ENCODE measurements around the gene AMBP.

DNA sequence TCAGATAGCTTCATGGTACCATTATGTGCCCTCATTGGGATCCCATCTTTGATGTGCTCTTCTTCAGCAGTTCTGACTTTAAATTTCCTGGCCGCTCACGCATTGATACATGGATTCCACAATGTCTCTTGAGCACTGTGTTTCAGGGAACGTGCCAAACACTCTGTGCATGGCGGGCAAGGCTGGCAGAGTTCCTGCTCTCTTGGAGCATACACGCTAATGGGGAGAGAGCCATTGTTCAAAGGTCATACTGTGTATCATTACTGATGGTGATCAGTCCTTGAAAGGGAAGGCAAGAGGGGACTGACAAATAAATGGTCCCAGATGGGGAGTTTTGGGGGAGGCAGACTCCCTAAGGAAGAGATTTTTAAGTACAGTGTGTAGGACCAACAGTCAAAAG is 52.3 kb downstream of the AMBP start:
- TF ChIP-seq, protein P1, sequence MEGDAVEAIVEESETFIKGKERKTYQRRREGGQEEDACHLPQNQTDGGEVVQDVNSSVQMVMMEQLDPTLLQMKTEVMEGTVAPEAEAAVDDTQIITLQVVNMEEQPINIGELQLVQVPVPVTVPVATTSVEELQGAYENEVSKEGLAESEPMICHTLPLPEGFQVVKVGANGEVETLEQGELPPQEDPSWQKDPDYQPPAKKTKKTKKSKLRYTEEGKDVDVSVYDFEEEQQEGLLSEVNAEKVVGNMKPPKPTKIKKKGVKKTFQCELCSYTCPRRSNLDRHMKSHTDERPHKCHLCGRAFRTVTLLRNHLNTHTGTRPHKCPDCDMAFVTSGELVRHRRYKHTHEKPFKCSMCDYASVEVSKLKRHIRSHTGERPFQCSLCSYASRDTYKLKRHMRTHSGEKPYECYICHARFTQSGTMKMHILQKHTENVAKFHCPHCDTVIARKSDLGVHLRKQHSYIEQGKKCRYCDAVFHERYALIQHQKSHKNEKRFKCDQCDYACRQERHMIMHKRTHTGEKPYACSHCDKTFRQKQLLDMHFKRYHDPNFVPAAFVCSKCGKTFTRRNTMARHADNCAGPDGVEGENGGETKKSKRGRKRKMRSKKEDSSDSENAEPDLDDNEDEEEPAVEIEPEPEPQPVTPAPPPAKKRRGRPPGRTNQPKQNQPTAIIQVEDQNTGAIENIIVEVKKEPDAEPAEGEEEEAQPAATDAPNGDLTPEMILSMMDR (IDR thresholded peaks at IDR 0.05): no peak
- TF ChIP-seq ZFX (IDR thresholded peaks at IDR 0.05; ENCODE audit: borderline replicate concordance): no peak

Data from 22Rv1 (cell line).